ENCODE results near the gene C16orf74. TPM values are rescaled to one million over a fixed set of nuclear protein-coding genes. Genes with fewer than 3 reads are reported as not detected.

C16orf74 gene
- total RNA-seq, 1 donor from 2014 or later = 0.64 TPM

DNA sequence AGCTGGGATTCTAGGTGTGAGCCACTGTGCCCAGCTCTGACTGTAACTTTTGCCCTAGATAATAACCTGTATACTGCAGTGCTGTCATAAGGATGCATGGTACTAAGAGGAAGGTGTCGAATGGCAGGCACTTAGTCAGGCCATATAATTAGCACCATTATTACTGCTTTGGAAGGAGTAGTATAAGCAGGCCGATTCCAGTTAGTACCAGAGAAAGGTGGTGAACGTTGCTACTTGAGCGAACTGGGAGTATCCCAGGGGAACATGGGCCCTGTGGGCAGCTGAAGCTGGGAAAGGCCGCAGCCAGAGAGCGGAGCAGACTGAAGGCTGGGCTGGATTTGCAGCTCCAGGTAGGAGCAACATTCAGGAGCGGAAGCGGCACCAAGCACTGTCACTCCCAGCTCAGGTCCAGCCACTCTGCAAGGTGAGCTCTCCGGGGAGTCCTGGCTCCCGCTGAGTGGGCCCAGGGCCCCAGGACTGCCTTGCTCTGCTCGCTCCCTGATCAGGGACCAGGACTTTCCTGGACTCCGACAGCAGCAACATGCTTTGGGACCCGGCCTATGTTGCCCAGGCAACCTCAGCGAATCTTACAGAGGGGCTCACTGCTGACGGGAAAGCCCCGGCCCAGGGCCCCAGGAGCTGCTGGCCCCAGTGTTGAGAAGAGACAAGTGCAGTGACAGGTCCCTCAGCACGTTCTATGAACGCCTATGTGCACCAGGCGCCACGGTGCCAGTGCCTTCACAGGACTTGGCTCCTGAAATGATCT, 28.6 kb downstream of the C16orf74 start:
- H3K27ac Mint-ChIP-seq (ENCODE audit: unreplicated experiment) = no peak overlapping the region
- DNase-seq (ENCODE audit: low spot score) = no peak
- TF ChIP-seq, protein P1, sequence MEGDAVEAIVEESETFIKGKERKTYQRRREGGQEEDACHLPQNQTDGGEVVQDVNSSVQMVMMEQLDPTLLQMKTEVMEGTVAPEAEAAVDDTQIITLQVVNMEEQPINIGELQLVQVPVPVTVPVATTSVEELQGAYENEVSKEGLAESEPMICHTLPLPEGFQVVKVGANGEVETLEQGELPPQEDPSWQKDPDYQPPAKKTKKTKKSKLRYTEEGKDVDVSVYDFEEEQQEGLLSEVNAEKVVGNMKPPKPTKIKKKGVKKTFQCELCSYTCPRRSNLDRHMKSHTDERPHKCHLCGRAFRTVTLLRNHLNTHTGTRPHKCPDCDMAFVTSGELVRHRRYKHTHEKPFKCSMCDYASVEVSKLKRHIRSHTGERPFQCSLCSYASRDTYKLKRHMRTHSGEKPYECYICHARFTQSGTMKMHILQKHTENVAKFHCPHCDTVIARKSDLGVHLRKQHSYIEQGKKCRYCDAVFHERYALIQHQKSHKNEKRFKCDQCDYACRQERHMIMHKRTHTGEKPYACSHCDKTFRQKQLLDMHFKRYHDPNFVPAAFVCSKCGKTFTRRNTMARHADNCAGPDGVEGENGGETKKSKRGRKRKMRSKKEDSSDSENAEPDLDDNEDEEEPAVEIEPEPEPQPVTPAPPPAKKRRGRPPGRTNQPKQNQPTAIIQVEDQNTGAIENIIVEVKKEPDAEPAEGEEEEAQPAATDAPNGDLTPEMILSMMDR (IDR thresholded peaks at IDR 0.05; ENCODE audit: unreplicated experiment) = no peak
- H3K4me1 Mint-ChIP-seq (ENCODE audit: unreplicated experiment) = no peaks in the 10 kb centered on the region
- no peak overlapping the region for H3K4me3 Mint-ChIP-seq (ENCODE audit: unreplicated experiment)
- H3K27me3 Mint-ChIP-seq (ENCODE audit: unreplicated experiment) = peaks cover 8% of the 10 kb centered on the region
- no peaks in the 10 kb centered on the region for H3K36me3 Mint-ChIP-seq (ENCODE audit: low read depth, unreplicated experiment)
- H3K9me3 Mint-ChIP-seq (ENCODE audit: unreplicated experiment) = no peaks in the 10 kb centered on the region

DNA sequence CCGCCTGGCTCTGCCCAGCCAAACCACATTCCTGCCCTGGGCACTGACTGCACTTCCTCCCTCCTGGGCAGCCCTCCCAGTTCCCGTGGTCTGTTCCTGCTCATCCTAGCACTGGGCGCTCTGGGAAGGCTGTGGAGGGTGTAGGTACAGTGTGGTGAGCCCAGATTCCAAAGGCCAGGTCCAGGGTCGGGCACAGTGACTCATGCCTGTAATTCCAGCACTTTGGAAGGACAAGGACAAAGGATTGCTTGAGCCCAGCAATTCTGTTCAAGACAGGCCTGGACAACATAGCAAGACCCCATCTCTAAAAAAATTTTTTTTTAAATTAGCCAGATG, 30.6 kb downstream of the C16orf74 start:
- Mint-ChIP-seq H3K4me3 (ENCODE audit: unreplicated experiment) (no peak overlapping the region), H3K4me1 (ENCODE audit: unreplicated experiment) (peaks cover 7% of the 10 kb centered on the region), H3K27me3 (ENCODE audit: unreplicated experiment) (peaks cover 8% of the 10 kb centered on the region), H3K36me3 (ENCODE audit: low read depth, unreplicated experiment) (no peaks in the 10 kb centered on the region), H3K9me3 (ENCODE audit: unreplicated experiment) (no peaks in the 10 kb centered on the region), H3K27ac (ENCODE audit: unreplicated experiment) (no peak overlapping the region)
- TF ChIP-seq, protein P1 (IDR thresholded peaks at IDR 0.05; ENCODE audit: unreplicated experiment) = no peak
- DNase-seq (ENCODE audit: low spot score) = no peak

DNA sequence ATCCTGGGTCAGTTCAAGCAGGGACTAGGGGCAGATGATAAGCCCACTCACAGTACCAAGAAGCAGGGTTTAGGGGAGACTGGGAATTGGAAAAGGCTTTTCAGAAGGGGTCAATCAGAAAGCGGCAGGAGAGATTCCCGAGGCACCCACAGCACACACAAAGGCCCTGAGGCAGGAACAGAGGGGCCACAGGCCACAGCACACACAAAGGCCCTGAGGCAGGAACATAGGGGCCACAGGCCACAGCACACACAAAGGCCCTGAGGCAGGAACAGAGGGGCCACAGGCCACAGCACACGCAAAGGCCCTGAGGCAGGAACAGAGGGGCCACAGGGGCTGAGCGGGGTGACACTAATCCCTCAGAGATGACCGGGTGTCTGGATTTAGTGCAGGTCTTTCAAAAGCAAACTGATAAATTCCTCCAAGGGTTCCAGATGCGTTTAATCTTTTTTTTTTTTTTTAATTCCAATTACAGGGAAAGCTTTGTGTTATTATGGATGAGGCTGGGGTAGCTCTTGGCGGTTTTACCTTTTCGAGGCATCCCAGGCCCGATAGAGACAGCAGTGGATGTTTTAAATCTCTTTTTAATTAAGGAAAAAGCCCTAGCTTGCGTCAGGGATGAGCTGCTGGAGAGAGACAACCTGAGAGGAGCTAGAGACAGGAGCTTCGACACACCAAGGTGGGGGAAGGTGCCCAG, 31.1 kb downstream of the C16orf74 start:
- H3K27ac Mint-ChIP-seq (ENCODE audit: unreplicated experiment) = no peak overlapping the region
- no peaks in the 10 kb centered on the region for H3K9me3 Mint-ChIP-seq (ENCODE audit: unreplicated experiment)
- no peaks in the 10 kb centered on the region for H3K36me3 Mint-ChIP-seq (ENCODE audit: low read depth, unreplicated experiment)
- TF ChIP-seq, protein P1 (IDR thresholded peaks at IDR 0.05; ENCODE audit: unreplicated experiment) = no peak
- H3K27me3 Mint-ChIP-seq (ENCODE audit: unreplicated experiment) = peaks cover 8% of the 10 kb centered on the region
- H3K4me1 Mint-ChIP-seq (ENCODE audit: unreplicated experiment) = peaks cover 7% of the 10 kb centered on the region
- H3K4me3 Mint-ChIP-seq (ENCODE audit: unreplicated experiment) = no peak overlapping the region
- no peak for DNase-seq (ENCODE audit: low spot score)

DNA sequence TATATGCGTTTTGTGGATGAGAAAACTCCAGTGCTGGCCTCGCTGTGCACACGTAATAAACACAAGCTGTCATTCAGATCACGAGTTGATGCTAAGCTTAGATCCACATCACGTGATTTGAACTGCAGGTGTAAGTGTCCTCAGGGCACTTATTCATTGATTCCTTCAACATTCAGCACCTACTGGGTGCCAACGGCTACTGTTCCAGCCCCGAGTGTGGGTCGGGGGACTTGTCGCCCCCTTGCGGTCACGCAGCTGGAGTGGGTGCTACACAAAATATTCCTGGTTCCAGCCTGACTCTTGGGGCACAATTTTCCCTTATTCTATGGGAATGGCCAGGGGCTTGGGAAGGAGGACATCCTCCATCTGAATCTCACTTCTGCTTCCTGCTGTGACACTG, 32.2 kb downstream of the C16orf74 start:
- Mint-ChIP-seq H3K27me3 (ENCODE audit: unreplicated experiment) (peaks cover 4% of the 10 kb centered on the region), H3K27ac (ENCODE audit: unreplicated experiment) (no peak overlapping the region), H3K36me3 (ENCODE audit: low read depth, unreplicated experiment) (no peaks in the 10 kb centered on the region), H3K4me1 (ENCODE audit: unreplicated experiment) (peaks cover 7% of the 10 kb centered on the region), H3K4me3 (ENCODE audit: unreplicated experiment) (no peak overlapping the region), H3K9me3 (ENCODE audit: unreplicated experiment) (no peaks in the 10 kb centered on the region)
- TF ChIP-seq, protein P1 (IDR thresholded peaks at IDR 0.05; ENCODE audit: unreplicated experiment) = peak; percentile 75
- DNase-seq (ENCODE audit: low spot score) = peak; percentile 56

DNA sequence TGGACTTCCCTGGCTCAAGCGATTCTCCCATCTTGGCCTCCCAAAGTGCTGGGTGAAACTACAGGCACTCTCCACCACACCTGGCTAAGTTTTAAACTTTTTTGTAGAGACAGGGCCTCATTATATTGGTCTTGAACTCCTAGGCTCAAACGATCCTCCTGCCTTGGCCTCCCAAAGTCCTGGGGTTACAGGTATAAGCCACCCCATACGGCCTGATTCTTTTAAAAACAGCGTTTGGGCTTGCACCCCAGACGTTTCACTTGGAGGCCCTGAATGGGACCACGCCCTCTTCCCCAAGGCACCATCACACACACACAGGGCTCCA, 32.8 kb downstream of the C16orf74 start:
- no peak for DNase-seq (ENCODE audit: low spot score)
- no peak overlapping the region for H3K4me3 Mint-ChIP-seq (ENCODE audit: unreplicated experiment)
- H3K4me1 Mint-ChIP-seq (ENCODE audit: unreplicated experiment) = peaks cover 7% of the 10 kb centered on the region
- H3K27me3 Mint-ChIP-seq (ENCODE audit: unreplicated experiment) = peaks cover 4% of the 10 kb centered on the region
- TF ChIP-seq, protein P1 (IDR thresholded peaks at IDR 0.05; ENCODE audit: unreplicated experiment) = no peak
- H3K9me3 Mint-ChIP-seq (ENCODE audit: unreplicated experiment) = no peaks in the 10 kb centered on the region
- H3K27ac Mint-ChIP-seq (ENCODE audit: unreplicated experiment) = no peak overlapping the region
- no peaks in the 10 kb centered on the region for H3K36me3 Mint-ChIP-seq (ENCODE audit: low read depth, unreplicated experiment)

All from endothelial cell (in vitro differentiated cells).